ENCODE data around the gene EYS. TPM values are rescaled to one million over a fixed set of nuclear protein-coding genes. Genes with fewer than 3 reads are reported as not detected.

EYS gene
- total RNA-seq, 1 experiment from 2014 or later = not detected

GRCh38 chr6:64220801-64221200 is 1486.2 kb downstream of the EYS start:
- H2AFZ ChIP-seq (ENCODE audit: low read length) = no peak overlapping the region
- H3K23me2 ChIP-seq (ENCODE audit: insufficient read length, low read depth, low read length, poor library complexity, severe bottlenecking) = no peaks in the 10 kb centered on the region
- H3K9ac ChIP-seq (ENCODE audit: extremely low read depth, insufficient read length, low read length) = no peak overlapping the region
- H3K27ac Mint-ChIP-seq = no peak overlapping the region
- H3K9me3 Mint-ChIP-seq = no peaks in the 10 kb centered on the region
- H4K8ac ChIP-seq (replicated peaks; ENCODE audit: insufficient read length, low read depth, low read length) = no peak overlapping the region
- H3K18ac ChIP-seq (ENCODE audit: insufficient read length, low read depth, low read length) = no peak overlapping the region
- H3K4me1 Mint-ChIP-seq = peaks cover 6 to 7% of the 10 kb centered on the region in 2 experiments; a peak in 2 of 4 replicates
- no peak overlapping the region for H3K27ac ChIP-seq (ENCODE audit: insufficient read length, low read depth, low read length)
- H3T11ph ChIP-seq (ENCODE audit: low read length) = no peak overlapping the region
- no peak overlapping the region for H2BK20ac ChIP-seq (ENCODE audit: low read depth, low read length, poor library complexity, severe bottlenecking)
- no peak overlapping the region for H2BK120ac ChIP-seq (ENCODE audit: low read depth, low read length, poor library complexity, severe bottlenecking)
- no peak overlapping the region for H3K14ac ChIP-seq (ENCODE audit: insufficient read depth, low read length)
- no peak overlapping the region for H3K23ac ChIP-seq (ENCODE audit: insufficient read length, low read depth, low read length)
- H3K36me3 Mint-ChIP-seq (ENCODE audit: insufficient read depth in 1 of 3, low read depth in 3 of 3) = no peaks in the 10 kb centered on the region
- H3K4ac ChIP-seq (ENCODE audit: low read depth, low read length) = no peak overlapping the region
- no peak overlapping the region for H4K5ac ChIP-seq (ENCODE audit: insufficient read length, low read depth, low read length)
- no peak overlapping the region for H2AK5ac ChIP-seq (ENCODE audit: insufficient read length, low read length)
- no peaks in the 10 kb centered on the region for H3K27me3 ChIP-seq (ENCODE audit: insufficient read depth, low read length)
- H2BK15ac ChIP-seq (ENCODE audit: low read depth, low read length) = no peak overlapping the region
- H3K4me1 ChIP-seq (ENCODE audit: insufficient read depth, low read length) = no peaks in the 10 kb centered on the region
- no peaks in the 10 kb centered on the region for H3K79me2 ChIP-seq (ENCODE audit: insufficient read depth, low read length)
- WGBS (ENCODE audit: extremely low coverage, insufficient read length, low lambda C conversion rate) = no CpG with 5 or more reads among the region's 1 CpG
- TF ChIP-seq CTCF (conservative IDR thresholded peaks at IDR 0.05) = no peak
- no peak overlapping the region for H4K91ac ChIP-seq (ENCODE audit: insufficient read length, low read depth, low read length)
- H3K56ac ChIP-seq (ENCODE audit: insufficient read length, low read depth, low read length) = no peak overlapping the region
- no peak overlapping the region for H3K4me3 Mint-ChIP-seq
- DNase-seq = no peak
- no peak overlapping the region for H2BK5ac ChIP-seq (ENCODE audit: insufficient read length, low read length)
- no peak overlapping the region for H3K4me2 ChIP-seq (ENCODE audit: insufficient read depth, insufficient read length, low read length)
- no peak overlapping the region for H2BK12ac ChIP-seq (ENCODE audit: insufficient read length, low read depth, low read length)
- no peaks in the 10 kb centered on the region for H3K27me3 Mint-ChIP-seq (ENCODE audit: low read depth)
- H4K20me1 ChIP-seq (ENCODE audit: control insufficient read depth, insufficient read depth, insufficient read length) = no peaks in the 10 kb centered on the region
- H3K79me1 ChIP-seq (ENCODE audit: insufficient read depth, low read depth, low read length, poor library complexity, severe bottlenecking) = no peaks in the 10 kb centered on the region
- H3K9me3 ChIP-seq (ENCODE audit: control insufficient read depth, low read depth, low read length) = no peaks in the 10 kb centered on the region
